ENCODE measurements around the gene WDR53. TPM values are rescaled to one million over a fixed set of nuclear protein-coding genes. Genes with fewer than 3 reads are reported as not detected.
"Not testable (repeated sequence)": the region's sequence is repeated elsewhere in the genome, so short reads cannot be mapped to it uniquely, and the experiment has no call there.

WDR53 gene
- total and polyA plus RNA-seq, 3 experiments from 2014 or later: 21.5 to 28.8 (median 26.7) TPM

- POLR2A ChIA-PET: no interaction called here
- no peak for DNase-seq
- Histone ChIP-seq H3K27me3 (ENCODE audit: insufficient read depth, low read length, poor library complexity, severe bottlenecking) (no peaks in the 10 kb centered on the region), H3K9me3 (ENCODE audit: low read length) (peaks cover 21% of the 10 kb centered on the region), H3K27ac (ENCODE audit: low read depth, low read length) (peak within 1 kb of the TSS; percentile 59), H3K4me1 (ENCODE audit: insufficient read depth, low read length) (no peaks in the 10 kb centered on the region), H3K4me3 (ENCODE audit: low read length) (no peak within 1 kb of the TSS), H3K36me3 (ENCODE audit: insufficient read depth, low read length) (no peaks in the 10 kb centered on the region)
- CTCF ChIA-PET: no interaction called here
- Mint-ChIP-seq H3K4me1 (peaks cover 0 to 1% (median 0%) of the 10 kb centered on the region in 3 donors), H3K27me3 (peaks cover 0 to 9% of the 10 kb centered on the region in 2 donors), H3K4me3 (no peak within 1 kb of the TSS), H3K36me3 (peaks cover 0 to 14% (median 3%) of the 10 kb centered on the region in 3 donors), H3K9me3 (peaks cover 13 to 30% (median 27%) of the 10 kb centered on the region in 5 donors), H3K27ac (no peak within 1 kb of the TSS)
These were observed 53.3 kb downstream of the WDR53 start, which contains the start of gene SMCO1 for GRCh38 chr3:196514913-196515621. SMCO1 (minus strand) TSS chr3:196515346; CDS start chr3:196515209, 137 bp downstream.

GRCh38 chr3:196514350-196514716, 54.0 kb downstream of the WDR53 start:
- no peaks in the 10 kb centered on the region for H3K36me3 ChIP-seq (ENCODE audit: insufficient read depth, low read length)
- POLR2A ChIA-PET: no interaction called here

GRCh38 chr3:196513697-196514349, 54.5 kb downstream of the WDR53 start:
- peaks cover under 1 to 18% (median 15%) of the 10 kb centered on the region in 5 donors for H3K9me3 Mint-ChIP-seq
- POLR2A ChIA-PET: no interaction called here
- no peak overlapping the region for H3K27ac Mint-ChIP-seq
- H3K27me3 Mint-ChIP-seq: peaks cover 0 to 9% of the 10 kb centered on the region in 2 donors
- no peak overlapping the region for H3K27ac ChIP-seq (ENCODE audit: low read depth, low read length)
- H3K36me3 ChIP-seq (ENCODE audit: insufficient read depth, low read length): no peaks in the 10 kb centered on the region
- H3K4me1 ChIP-seq (ENCODE audit: insufficient read depth, low read length): no peaks in the 10 kb centered on the region
- peaks cover 9% of the 10 kb centered on the region for H3K9me3 ChIP-seq (ENCODE audit: low read length)
- no peaks in the 10 kb centered on the region for H3K27me3 ChIP-seq (ENCODE audit: insufficient read depth, low read length, poor library complexity, severe bottlenecking)
- H3K4me1 Mint-ChIP-seq: no peaks in the 10 kb centered on the region
- H3K36me3 Mint-ChIP-seq: peaks cover 0 to 9% (median 0%) of the 10 kb centered on the region in 3 donors
- H3K4me3 Mint-ChIP-seq: no peak overlapping the region
- CTCF ChIA-PET: interaction anchor here (0.6 kb wide), 1 partner anchor 1871 kb away, joined by 5 read pairs; no protein-coding TSS in a partner anchor
- H3K4me3 ChIP-seq (ENCODE audit: low read length): no peak overlapping the region
- DNase-seq: no peak

More at GRCh38 chr3:196514350-196514716, 54.0 kb downstream of the WDR53 start:
- Mint-ChIP-seq H3K4me3 (no peak overlapping the region), H3K27ac (no peak overlapping the region), H3K9me3 (peaks cover 5 to 23% (median 20%) of the 10 kb centered on the region in 5 donors), H3K36me3 (peaks cover 0 to 9% (median 0%) of the 10 kb centered on the region in 3 donors), H3K27me3 (peaks cover 0 to 9% of the 10 kb centered on the region in 2 donors), H3K4me1 (peaks cover 0 to 1% (median 0%) of the 10 kb centered on the region in 3 donors)
- H3K27ac ChIP-seq (ENCODE audit: low read depth, low read length): no peak overlapping the region
- H3K27me3 ChIP-seq (ENCODE audit: insufficient read depth, low read length, poor library complexity, severe bottlenecking): no peaks in the 10 kb centered on the region
- no peaks in the 10 kb centered on the region for H3K4me1 ChIP-seq (ENCODE audit: insufficient read depth, low read length)
- H3K9me3 ChIP-seq (ENCODE audit: low read length): peaks cover 14% of the 10 kb centered on the region
- CTCF ChIA-PET: no interaction called here
- DNase-seq: no peak
- H3K4me3 ChIP-seq (ENCODE audit: low read length): no peak overlapping the region

- H3K9me3 ChIP-seq (ENCODE audit: low read length); H3K4me1 ChIP-seq (ENCODE audit: insufficient read depth, low read length); H3K27ac ChIP-seq (ENCODE audit: low read depth, low read length); H3K36me3 ChIP-seq (ENCODE audit: insufficient read depth, low read length); H3K27ac Mint-ChIP-seq; H3K4me3 ChIP-seq (ENCODE audit: low read length); H3K9me3 Mint-ChIP-seq; H3K27me3 ChIP-seq (ENCODE audit: insufficient read depth, low read length, poor library complexity, severe bottlenecking); CTCF ChIA-PET; POLR2A ChIA-PET; H3K27me3 Mint-ChIP-seq; H3K36me3 Mint-ChIP-seq; DNase-seq; H3K4me3 Mint-ChIP-seq; H3K4me1 Mint-ChIP-seq: not testable (repeated sequence)
These were observed 56.5 kb downstream of the WDR53 start for GRCh38 chr3:196511646-196512425.

- H3K27me3 Mint-ChIP-seq; CTCF ChIA-PET; H3K9me3 Mint-ChIP-seq; H3K36me3 ChIP-seq (ENCODE audit: insufficient read depth, low read length); H3K36me3 Mint-ChIP-seq; DNase-seq; H3K27me3 ChIP-seq (ENCODE audit: insufficient read depth, low read length, poor library complexity, severe bottlenecking); H3K27ac ChIP-seq (ENCODE audit: low read depth, low read length); H3K4me3 ChIP-seq (ENCODE audit: low read length); H3K4me1 ChIP-seq (ENCODE audit: insufficient read depth, low read length); H3K27ac Mint-ChIP-seq; H3K9me3 ChIP-seq (ENCODE audit: low read length); H3K4me3 Mint-ChIP-seq; H3K4me1 Mint-ChIP-seq; POLR2A ChIA-PET: not testable (repeated sequence)
These were observed 57.2 kb downstream of the WDR53 start for GRCh38 chr3:196511108-196511507.

- ChIA-PET POLR2A (no interaction called here), CTCF (interaction anchor here (1.0 to 1.3 kb wide), 2 partner anchors 17 to 253 kb away, joined by 3 to 4 read pairs; no protein-coding TSS in a partner anchor)
- Mint-ChIP-seq H3K4me1 (peaks cover 4 to 14% (median 9%) of the 10 kb centered on the region in 3 donors), H3K36me3 (peaks cover 0 to 14% (median 0%) of the 10 kb centered on the region in 3 donors), H3K9me3 (peaks cover 0 to 8% (median 0%) of the 10 kb centered on the region in 5 donors), H3K27ac (peak overlapping the region in 2 of 8 donors; percentile 12 to 36), H3K27me3 (peaks cover 0 to 3% of the 10 kb centered on the region in 2 donors), H3K4me3 (peak overlapping the region in 1 of 7 donors; percentile 22)
- DNase-seq: no peak
- Histone ChIP-seq H3K27me3 (ENCODE audit: insufficient read depth, low read length, poor library complexity, severe bottlenecking) (no peaks in the 10 kb centered on the region), H3K4me1 (ENCODE audit: insufficient read depth, low read length) (no peaks in the 10 kb centered on the region), H3K9me3 (ENCODE audit: low read length) (no peaks in the 10 kb centered on the region), H3K27ac (ENCODE audit: low read depth, low read length) (no peak overlapping the region), H3K36me3 (ENCODE audit: insufficient read depth, low read length) (no peaks in the 10 kb centered on the region), H3K4me3 (ENCODE audit: low read length) (no peak overlapping the region)
These were observed 61.7 kb downstream of the WDR53 start for GRCh38 chr3:196506687-196507086.

GRCh38 chr3:196504556-196504955, 63.8 kb downstream of the WDR53 start:
- Histone ChIP-seq H3K4me1 (ENCODE audit: insufficient read depth, low read length) (peaks cover 16% of the 10 kb centered on the region), H3K27ac (ENCODE audit: low read depth, low read length) (peak overlapping the region; percentile 89), H3K4me3 (ENCODE audit: low read length) (no peak overlapping the region), H3K27me3 (ENCODE audit: insufficient read depth, low read length, poor library complexity, severe bottlenecking) (no peaks in the 10 kb centered on the region), H3K9me3 (ENCODE audit: low read length) (no peaks in the 10 kb centered on the region), H3K36me3 (ENCODE audit: insufficient read depth, low read length) (no peaks in the 10 kb centered on the region)
- no peak for DNase-seq
- Mint-ChIP-seq H3K27me3 (peaks cover 0 to 3% of the 10 kb centered on the region in 2 donors), H3K9me3 (peaks cover 0 to 8% (median 0%) of the 10 kb centered on the region in 5 donors), H3K4me1 (peaks cover 21 to 35% (median 27%) of the 10 kb centered on the region in 3 donors), H3K36me3 (peaks cover 0 to 31% (median 1%) of the 10 kb centered on the region in 3 donors), H3K27ac (peak overlapping the region; percentile 14 to 95 (median 76)), H3K4me3 (peak overlapping the region; percentile 21 to 100 (median 98))
- CTCF ChIA-PET: interaction anchor here (0.7 to 1.5 kb wide), 3 partner anchors 16 to 24 kb away, joined by 3 to 4 read pairs (median 3); no protein-coding TSS in a partner anchor
- POLR2A ChIA-PET: interaction anchor here (0.6 kb wide), 1 partner anchor 187 kb away, joined by 3 read pairs; no protein-coding TSS in a partner anchor

Measured in CD8-positive, alpha-beta memory T cell (primary cell).